ENCODE measurements around the gene OR13J1.

The OR13J1 gene

GRCh38 chr9:35839926-35840325, 30.3 kb downstream of the OR13J1 start:
- no peak overlapping the region for H3K27ac Mint-ChIP-seq
- no peak for ATAC-seq
- H3K9me3 Mint-ChIP-seq: no peaks in the 10 kb centered on the region
- peaks cover 9% of the 10 kb centered on the region for H3K4me1 Mint-ChIP-seq
- DNase-seq: no peak
- H3K4me3 Mint-ChIP-seq: no peak overlapping the region
- H3K27me3 Mint-ChIP-seq: no peaks in the 10 kb centered on the region
- H3K36me3 Mint-ChIP-seq (ENCODE audit: low read depth): no peaks in the 10 kb centered on the region

- H3K36me3 Mint-ChIP-seq (ENCODE audit: low read depth): no peaks in the 10 kb centered on the region
- H3K9me3 Mint-ChIP-seq: no peaks in the 10 kb centered on the region
- DNase-seq (no peak), ATAC-seq (no peak)
- peaks cover 7% of the 10 kb centered on the region for H3K4me1 Mint-ChIP-seq
- no peaks in the 10 kb centered on the region for H3K27me3 Mint-ChIP-seq
- no peak overlapping the region for H3K4me3 Mint-ChIP-seq
- no peak overlapping the region for H3K27ac Mint-ChIP-seq
Observed at GRCh38 chr9:35836595-35836994, 33.6 kb downstream of the OR13J1 start.

GRCh38 chr9:35835766-35836165, 34.4 kb downstream of the OR13J1 start:
- Mint-ChIP-seq H3K9me3 (no peaks in the 10 kb centered on the region), H3K27me3 (no peaks in the 10 kb centered on the region), H3K27ac (no peak overlapping the region), H3K4me1 (peaks cover 7% of the 10 kb centered on the region), H3K36me3 (ENCODE audit: low read depth) (no peaks in the 10 kb centered on the region), H3K4me3 (no peak overlapping the region)
- no peak for ATAC-seq
- DNase-seq: no peak

- H3K36me3 Mint-ChIP-seq (ENCODE audit: low read depth): no peaks in the 10 kb centered on the region
- DNase-seq: no peak
- H3K27me3 Mint-ChIP-seq: no peaks in the 10 kb centered on the region
- H3K27ac Mint-ChIP-seq: no peak overlapping the region
- H3K9me3 Mint-ChIP-seq: no peaks in the 10 kb centered on the region
- no peak overlapping the region for H3K4me3 Mint-ChIP-seq
- peaks cover 7% of the 10 kb centered on the region for H3K4me1 Mint-ChIP-seq
- no peak for ATAC-seq
Observed at GRCh38 chr9:35835216-35835632, 35.0 kb downstream of the OR13J1 start.

- no peaks in the 10 kb centered on the region for H3K9me3 Mint-ChIP-seq
- ATAC-seq (no peak), DNase-seq (no peak)
- no peaks in the 10 kb centered on the region for H3K36me3 Mint-ChIP-seq (ENCODE audit: low read depth)
- H3K4me3 Mint-ChIP-seq: no peak overlapping the region
- H3K4me1 Mint-ChIP-seq: peaks cover 10% of the 10 kb centered on the region
- H3K27ac Mint-ChIP-seq: no peak overlapping the region
- no peaks in the 10 kb centered on the region for H3K27me3 Mint-ChIP-seq
Observed at GRCh38 chr9:35834260-35835215, 35.7 kb downstream of the OR13J1 start.

- Mint-ChIP-seq H3K4me3 (no peak overlapping the region), H3K27me3 (no peaks in the 10 kb centered on the region), H3K27ac (no peak overlapping the region), H3K9me3 (no peaks in the 10 kb centered on the region), H3K36me3 (ENCODE audit: low read depth) (no peaks in the 10 kb centered on the region), H3K4me1 (peaks cover 19% of the 10 kb centered on the region)
- ATAC-seq (no peak), DNase-seq (no peak)
Observed at GRCh38 chr9:35832814-35833213, 37.4 kb downstream of the OR13J1 start.

- Mint-ChIP-seq H3K27ac (no peak overlapping the region), H3K9me3 (no peaks in the 10 kb centered on the region), H3K4me3 (no peak overlapping the region), H3K4me1 (peaks cover 22% of the 10 kb centered on the region), H3K36me3 (ENCODE audit: low read depth) (no peaks in the 10 kb centered on the region), H3K27me3 (peaks cover 2% of the 10 kb centered on the region)
- ATAC-seq (no peak), DNase-seq (no peak)
Observed at GRCh38 chr9:35831040-35831439, 39.2 kb downstream of the OR13J1 start.

- Mint-ChIP-seq H3K27ac (no peak overlapping the region), H3K4me1 (peaks cover 22% of the 10 kb centered on the region), H3K4me3 (peak overlapping the region; percentile 78), H3K9me3 (no peaks in the 10 kb centered on the region), H3K27me3 (peaks cover 2% of the 10 kb centered on the region), H3K36me3 (ENCODE audit: low read depth) (no peaks in the 10 kb centered on the region)
- ATAC-seq: no peak
- DNase-seq: no peak
Observed at GRCh38 chr9:35829764-35830096, 40.5 kb downstream of the OR13J1 start.

- Mint-ChIP-seq H3K4me3 (peak within 1 kb of the TSS; percentile 88), H3K36me3 (ENCODE audit: low read depth) (no peaks in the 10 kb centered on the region), H3K4me1 (peaks cover 21% of the 10 kb centered on the region), H3K27ac (peak within 1 kb of the TSS; percentile 68), H3K9me3 (no peaks in the 10 kb centered on the region), H3K27me3 (peaks cover 2% of the 10 kb centered on the region)
- ATAC-seq: peak; percentile 89
- DNase-seq: peak; percentile 96
Observed at GRCh38 chr9:35829084-35829763, 41.0 kb downstream of the OR13J1 start, which contains the start of gene TMEM8B. Gene TMEM8B (plus strand): TSS chr9:35829228. CDS start chr9:35829448, 220 bp downstream.

- Mint-ChIP-seq H3K9me3 (no peaks in the 10 kb centered on the region), H3K36me3 (ENCODE audit: low read depth) (no peaks in the 10 kb centered on the region), H3K27me3 (peaks cover 2% of the 10 kb centered on the region), H3K27ac (peak within 1 kb of the TSS; percentile 68), H3K4me3 (peak within 1 kb of the TSS; percentile 88), H3K4me1 (peaks cover 21% of the 10 kb centered on the region)
- DNase-seq (peak; percentile 34), ATAC-seq (peak; percentile 3)
Observed at GRCh38 chr9:35828716-35829083, 41.5 kb downstream of the OR13J1 start, which contains the start of gene FAM221B. Gene FAM221B (minus strand): TSS chr9:35828732. CDS start chr9:35826161, 2,571 bp downstream.

GRCh38 chr9:35827486-35827885, 42.7 kb downstream of the OR13J1 start:
- H3K27ac Mint-ChIP-seq: no peak overlapping the region
- no peaks in the 10 kb centered on the region for H3K9me3 Mint-ChIP-seq
- DNase-seq: no peak
- peaks cover 2% of the 10 kb centered on the region for H3K27me3 Mint-ChIP-seq
- H3K36me3 Mint-ChIP-seq (ENCODE audit: low read depth): no peaks in the 10 kb centered on the region
- ATAC-seq: no peak
- peaks cover 17% of the 10 kb centered on the region for H3K4me1 Mint-ChIP-seq
- H3K4me3 Mint-ChIP-seq: peak overlapping the region; percentile 3

- Mint-ChIP-seq H3K4me3 (no peak overlapping the region), H3K4me1 (peaks cover 17% of the 10 kb centered on the region), H3K27me3 (peaks cover 2% of the 10 kb centered on the region), H3K27ac (no peak overlapping the region), H3K9me3 (no peaks in the 10 kb centered on the region), H3K36me3 (ENCODE audit: low read depth) (no peaks in the 10 kb centered on the region)
- ATAC-seq: peak; percentile 57
- no peak for DNase-seq
Observed at GRCh38 chr9:35826071-35826701, 44.0 kb downstream of the OR13J1 start.

- Mint-ChIP-seq H3K27me3 (peaks cover 2% of the 10 kb centered on the region), H3K4me3 (no peak overlapping the region), H3K4me1 (peaks cover 3% of the 10 kb centered on the region), H3K36me3 (ENCODE audit: low read depth) (no peaks in the 10 kb centered on the region), H3K27ac (no peak overlapping the region), H3K9me3 (no peaks in the 10 kb centered on the region)
- ATAC-seq (no peak), DNase-seq (no peak)
Observed at GRCh38 chr9:35822926-35823325, 47.3 kb downstream of the OR13J1 start.

- Mint-ChIP-seq H3K4me3 (no peak overlapping the region), H3K9me3 (no peaks in the 10 kb centered on the region), H3K27ac (no peak overlapping the region), H3K4me1 (peaks cover 5% of the 10 kb centered on the region), H3K36me3 (ENCODE audit: low read depth) (no peaks in the 10 kb centered on the region), H3K27me3 (no peaks in the 10 kb centered on the region)
- no peak for ATAC-seq
- DNase-seq: no peak
Observed at GRCh38 chr9:35820076-35820475, 50.1 kb downstream of the OR13J1 start.
